Panc1 (cell line): ENCODE data around the gene FLOT2. TPM values are rescaled to one million over a fixed set of nuclear protein-coding genes. Genes with fewer than 3 reads are reported as not detected.
A peak's percentile ranks its signal among the peaks of the same experiment; 100 is the strongest.

Experiments used
- ATAC-seq: fragments of 200-7000 bp; cut with Tn5 transposase; 2 replicates; pipeline ENCODE4 v1.9.1; 2020; ENCODE audit warnings: mild to moderate bottlenecking, moderate library complexity
- BruUV-seq: library from RNA; stranded (reverse); fragments of 400-500 nt; replicated peaks from 2 replicates; lab custom pipeline; 2021; lab: Mats Ljungman, UMichigan
- CTCF ChIA-PET: fragments of 300-600 bp; sonication (Branson Sonifier 250); formaldehyde crosslinking; loops from one replicate; lab custom pipeline; 2022; ENCODE audit warnings: antibody characterized with exemption; lab: Charles Lee
- POLR2A ChIA-PET: fragments of 300-600 bp; sonication (Branson Sonifier 250); formaldehyde crosslinking; loops from one replicate; lab custom pipeline; 2022; ENCODE audit warnings: antibody characterized with exemption; lab: Charles Lee
- DNase-seq: peaks from one replicate; pipeline ENCODE4 v3.0.0-alpha.2; 2010; ENCODE audit warnings: low read depth, low spot score
- H3K27ac ChIP-seq: 2 replicates; pipeline ENCODE4 v1.5.1; 2011; ENCODE audit warnings: mild to moderate bottlenecking, low read length, inconsistent platforms
- H3K27me3 ChIP-seq: fragments of 200-500 bp; sonication (Bioruptor generic); 2 replicates; pipeline ENCODE4 v1.6.0; 2014; ENCODE audit warnings: low read length, inconsistent platforms; ENCODE audit not compliant: control insufficient read depth, insufficient read depth
- H3K36me3 ChIP-seq: fragments of 200-500 bp; sonication (Bioruptor generic); 2 replicates; pipeline ENCODE4 v1.5.1; 2014; ENCODE audit warnings: inconsistent platforms, mild to moderate bottlenecking, low read length, moderate library complexity; ENCODE audit not compliant: control insufficient read depth, insufficient read depth
- H3K4me1 ChIP-seq: 2 replicates; pipeline ENCODE4 v1.5.1; 2011; ENCODE audit warnings: inconsistent platforms, mild to moderate bottlenecking, low read length, moderate library complexity; ENCODE audit not compliant: control insufficient read depth, insufficient read depth
- H3K4me3 ChIP-seq, 2 experiments: 2 replicates each; pipeline ENCODE4 v1.5.1; 2011 to 2012; ENCODE audit warnings: low read depth in 2 of 2, low read length in 2 of 2, mild to moderate bottlenecking in 2 of 2, inconsistent platforms in 1 of 2, moderate library complexity in 1 of 2
- H3K9me3 ChIP-seq: fragments of 200-500 bp; sonication (Bioruptor generic); 2 replicates; pipeline ENCODE4 v1.5.1; 2014; ENCODE audit warnings: low read depth, mild to moderate bottlenecking, inconsistent platforms, low read length, moderate library complexity; ENCODE audit not compliant: control insufficient read depth, insufficient read depth
- POLR2AphosphoS5 ChIP-seq: IDR thresholded peaks from 2 replicates; pipeline ENCODE4 v1.6.1; 2012; ENCODE audit warnings: mild to moderate bottlenecking, low read depth, low read length, moderate library complexity
- SIN3A ChIP-seq: IDR thresholded peaks from 2 replicates; pipeline ENCODE4 v1.6.1; 2012; ENCODE audit warnings: low read depth, mild to moderate bottlenecking, low read length, moderate library complexity, borderline replicate concordance; ENCODE audit not compliant: insufficient read depth
- TCF7L2 ChIP-seq: IDR thresholded peaks from 2 replicates; pipeline ENCODE4 v1.6.1; 2011; ENCODE audit warnings: mild to moderate bottlenecking, low read depth, low read length, inconsistent platforms
- in situ Hi-C: cut with HindIII; loops from 2 replicates; pipeline ENCODE4 v1.10.0; 2016; ENCODE audit warnings: low sequenced_read_pairs, low pct_unique_long_range_greater_than_20kb
- intact Hi-C: fragments of 100-400 bp; cut with micrococcal nuclease; formaldehyde crosslinking; loops from one replicate; pipeline ENCODE4 v1.10.0; 2022; ENCODE audit not compliant: unreplicated experiment
- total RNA-seq: library from RNA; stranded (reverse); gene quantifications from one replicate; pipeline ENCODE4 v1.2.1, GENCODE V29; 2021; ENCODE audit not compliant: unreplicated experiment
- TF ChIP-seq, protein P1 (sequence below), 2 experiments: IDR thresholded peaks; 2 replicates each; pipeline ENCODE4 v1.6.1; 2011 to 2012; ENCODE audit warnings: low read depth in 2 of 2, control low read depth in 1 of 2, low read length in 1 of 2, mild to moderate bottlenecking in 1 of 2, moderate library complexity in 1 of 2; ENCODE audit not compliant: insufficient read depth in 1 of 2
- TF ChIP-seq, protein P2 (sequence below): fragments of 450-650 bp; IDR thresholded peaks from 2 replicates; pipeline ENCODE4 v1.5.1; 2017; ENCODE audit warnings: mild to moderate bottlenecking

The FLOT2 gene
- total RNA-seq, 1 experiment from 2014 or later = 110 TPM

DNA sequence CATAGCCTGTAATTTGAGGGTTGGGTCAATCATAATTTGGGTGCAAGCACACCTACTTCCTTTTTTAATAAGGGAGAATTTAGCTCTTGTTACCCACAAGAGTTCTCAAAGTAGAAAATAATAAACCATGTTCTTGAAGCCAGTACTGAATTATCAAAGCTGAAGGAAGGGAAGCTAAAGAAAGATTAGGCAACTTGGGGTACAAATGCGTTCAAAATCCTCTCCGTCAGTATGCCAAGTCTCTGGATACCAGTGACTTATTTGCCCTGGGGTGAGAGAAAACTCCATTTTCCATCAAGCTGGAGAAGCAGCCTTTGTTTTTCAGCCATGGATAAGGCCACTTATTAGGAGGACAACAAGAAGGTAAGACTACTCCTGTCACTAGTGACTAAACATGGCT lies 28.8 kb upstream of the FLOT2 start:
- Histone ChIP-seq H3K4me1 (peaks cover 3% of the 10 kb centered on the region; the same call in 1 of the 2 replicates), H3K9me3 (no peaks in the 10 kb centered on the region), H3K27me3 (no peaks in the 10 kb centered on the region), H3K4me3 (no peak overlapping the region), H3K27ac (no peak overlapping the region), H3K36me3 (peaks cover 8% of the 10 kb centered on the region; the same call in 1 of the 2 replicates)
- ChIA-PET POLR2A (no interaction called here), CTCF (no interaction called here)
- in situ Hi-C loops = no loop called here
- no peak for DNase-seq
- no TSS peak for BruUV-seq
- ATAC-seq = no peak
- intact Hi-C loops = no loop called here
- TF ChIP-seq POLR2AphosphoS5 (no peak), TCF7L2 (no peak), SIN3A (no peak)
- TF ChIP-seq, protein P1, sequence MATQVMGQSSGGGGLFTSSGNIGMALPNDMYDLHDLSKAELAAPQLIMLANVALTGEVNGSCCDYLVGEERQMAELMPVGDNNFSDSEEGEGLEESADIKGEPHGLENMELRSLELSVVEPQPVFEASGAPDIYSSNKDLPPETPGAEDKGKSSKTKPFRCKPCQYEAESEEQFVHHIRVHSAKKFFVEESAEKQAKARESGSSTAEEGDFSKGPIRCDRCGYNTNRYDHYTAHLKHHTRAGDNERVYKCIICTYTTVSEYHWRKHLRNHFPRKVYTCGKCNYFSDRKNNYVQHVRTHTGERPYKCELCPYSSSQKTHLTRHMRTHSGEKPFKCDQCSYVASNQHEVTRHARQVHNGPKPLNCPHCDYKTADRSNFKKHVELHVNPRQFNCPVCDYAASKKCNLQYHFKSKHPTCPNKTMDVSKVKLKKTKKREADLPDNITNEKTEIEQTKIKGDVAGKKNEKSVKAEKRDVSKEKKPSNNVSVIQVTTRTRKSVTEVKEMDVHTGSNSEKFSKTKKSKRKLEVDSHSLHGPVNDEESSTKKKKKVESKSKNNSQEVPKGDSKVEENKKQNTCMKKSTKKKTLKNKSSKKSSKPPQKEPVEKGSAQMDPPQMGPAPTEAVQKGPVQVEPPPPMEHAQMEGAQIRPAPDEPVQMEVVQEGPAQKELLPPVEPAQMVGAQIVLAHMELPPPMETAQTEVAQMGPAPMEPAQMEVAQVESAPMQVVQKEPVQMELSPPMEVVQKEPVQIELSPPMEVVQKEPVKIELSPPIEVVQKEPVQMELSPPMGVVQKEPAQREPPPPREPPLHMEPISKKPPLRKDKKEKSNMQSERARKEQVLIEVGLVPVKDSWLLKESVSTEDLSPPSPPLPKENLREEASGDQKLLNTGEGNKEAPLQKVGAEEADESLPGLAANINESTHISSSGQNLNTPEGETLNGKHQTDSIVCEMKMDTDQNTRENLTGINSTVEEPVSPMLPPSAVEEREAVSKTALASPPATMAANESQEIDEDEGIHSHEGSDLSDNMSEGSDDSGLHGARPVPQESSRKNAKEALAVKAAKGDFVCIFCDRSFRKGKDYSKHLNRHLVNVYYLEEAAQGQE (IDR thresholded peaks at IDR 0.05; ENCODE audit: insufficient read depth in 1 of 2, low read depth in 2 of 2, low read length in 1 of 2) = no peak
- TF ChIP-seq, protein P2, sequence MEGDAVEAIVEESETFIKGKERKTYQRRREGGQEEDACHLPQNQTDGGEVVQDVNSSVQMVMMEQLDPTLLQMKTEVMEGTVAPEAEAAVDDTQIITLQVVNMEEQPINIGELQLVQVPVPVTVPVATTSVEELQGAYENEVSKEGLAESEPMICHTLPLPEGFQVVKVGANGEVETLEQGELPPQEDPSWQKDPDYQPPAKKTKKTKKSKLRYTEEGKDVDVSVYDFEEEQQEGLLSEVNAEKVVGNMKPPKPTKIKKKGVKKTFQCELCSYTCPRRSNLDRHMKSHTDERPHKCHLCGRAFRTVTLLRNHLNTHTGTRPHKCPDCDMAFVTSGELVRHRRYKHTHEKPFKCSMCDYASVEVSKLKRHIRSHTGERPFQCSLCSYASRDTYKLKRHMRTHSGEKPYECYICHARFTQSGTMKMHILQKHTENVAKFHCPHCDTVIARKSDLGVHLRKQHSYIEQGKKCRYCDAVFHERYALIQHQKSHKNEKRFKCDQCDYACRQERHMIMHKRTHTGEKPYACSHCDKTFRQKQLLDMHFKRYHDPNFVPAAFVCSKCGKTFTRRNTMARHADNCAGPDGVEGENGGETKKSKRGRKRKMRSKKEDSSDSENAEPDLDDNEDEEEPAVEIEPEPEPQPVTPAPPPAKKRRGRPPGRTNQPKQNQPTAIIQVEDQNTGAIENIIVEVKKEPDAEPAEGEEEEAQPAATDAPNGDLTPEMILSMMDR = no peak

DNA sequence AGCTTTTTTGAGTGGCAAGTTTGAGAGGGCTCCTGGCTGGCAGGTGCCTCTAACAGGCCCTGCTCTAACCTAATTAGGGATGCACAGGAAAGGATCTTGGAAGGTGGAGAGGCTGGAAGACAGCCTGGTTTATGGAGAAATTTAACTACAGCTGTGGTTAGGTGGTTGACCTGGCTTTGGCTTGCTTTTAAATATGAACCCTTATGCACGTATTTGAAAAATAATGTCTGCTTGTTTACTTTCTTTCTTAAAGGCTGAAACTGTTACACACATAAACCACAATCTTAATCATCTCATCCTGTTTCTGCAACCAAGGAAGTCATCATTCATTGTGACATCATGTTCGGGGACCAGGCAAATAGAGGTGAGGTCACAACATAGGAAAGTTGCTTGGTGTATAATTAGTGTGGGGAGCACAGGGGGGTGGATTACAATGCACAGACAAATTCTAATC lies 28.4 kb upstream of the FLOT2 start:
- in situ Hi-C loops = no loop called here
- ChIA-PET CTCF (interaction anchor here (0.6 kb wide), 1 partner anchor 313 kb away, joined by 3 read pairs; no protein-coding TSS in a partner anchor), POLR2A (no interaction called here)
- intact Hi-C loops = no loop called here
- TF ChIP-seq, protein P2 = no peak
- no peak for TF ChIP-seq POLR2AphosphoS5
- TF ChIP-seq, protein P1 (IDR thresholded peaks at IDR 0.05; ENCODE audit: insufficient read depth in 1 of 2, low read depth in 2 of 2, low read length in 1 of 2) = no peak
- TF ChIP-seq SIN3A = no peak
- no peak for TF ChIP-seq TCF7L2
- ATAC-seq (no peak; the same call in 1 of the 2 replicates), DNase-seq (peak; percentile 65)
- Histone ChIP-seq H3K36me3 (peaks cover 8% of the 10 kb centered on the region; the same call in 1 of the 2 replicates), H3K4me1 (peaks cover 3% of the 10 kb centered on the region; the same call in 1 of the 2 replicates), H3K4me3 (no peak overlapping the region), H3K27ac (no peak overlapping the region), H3K27me3 (no peaks in the 10 kb centered on the region), H3K9me3 (no peaks in the 10 kb centered on the region)
- BruUV-seq = TSS peak; percentile 22
